EH (cell line): ENCODE results near the gene ATXN10.

Experiments used
- DNase-seq: peaks from one replicate; pipeline ENCODE4 v3.0.0-alpha.2; 2015; ENCODE audit warnings: low read depth

The ATXN10 gene

GRCh38 chr22:45877651-45878050, 206.0 kb downstream of the ATXN10 start:
- no peak for DNase-seq

DNA sequence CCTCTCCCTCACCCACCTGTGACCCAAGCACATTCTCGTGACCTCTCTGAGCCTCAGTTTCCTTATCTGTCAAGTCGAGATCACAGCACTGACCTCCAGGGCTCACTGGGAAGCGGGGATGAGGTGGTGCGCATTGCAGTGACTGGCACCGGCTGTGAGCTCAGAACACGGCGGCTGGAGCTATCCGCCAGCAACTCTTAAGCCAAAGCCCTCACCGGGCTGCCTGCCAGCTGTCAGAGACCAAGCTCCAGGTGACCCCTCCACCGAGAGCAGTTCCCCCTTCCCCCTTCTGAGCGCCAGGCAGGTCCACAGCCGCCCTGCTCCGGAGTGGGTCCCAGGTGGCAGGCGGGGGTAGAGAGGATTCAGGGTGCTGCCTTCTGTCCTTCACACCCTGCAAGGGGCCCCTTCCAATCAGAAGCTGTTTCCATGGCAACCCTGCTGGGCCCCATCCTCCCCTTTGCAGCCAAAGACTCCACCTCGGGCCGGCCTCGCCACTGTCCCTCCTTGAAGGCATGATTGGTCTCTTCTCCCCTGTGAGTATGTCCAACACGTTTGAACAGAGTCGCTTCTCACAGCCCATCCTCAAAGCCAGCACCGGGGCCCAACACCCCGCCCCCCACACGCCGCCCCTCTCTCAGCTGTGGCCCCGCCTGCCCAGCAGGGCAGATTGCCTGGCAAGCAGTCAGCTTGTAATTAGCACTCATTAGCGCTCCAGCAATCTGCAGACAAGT, 206.6 kb downstream of the ATXN10 start:
- no peak for DNase-seq

- no peak for DNase-seq
Observed at GRCh38 chr22:45878901-45879551, 207.4 kb downstream of the ATXN10 start.

DNA sequence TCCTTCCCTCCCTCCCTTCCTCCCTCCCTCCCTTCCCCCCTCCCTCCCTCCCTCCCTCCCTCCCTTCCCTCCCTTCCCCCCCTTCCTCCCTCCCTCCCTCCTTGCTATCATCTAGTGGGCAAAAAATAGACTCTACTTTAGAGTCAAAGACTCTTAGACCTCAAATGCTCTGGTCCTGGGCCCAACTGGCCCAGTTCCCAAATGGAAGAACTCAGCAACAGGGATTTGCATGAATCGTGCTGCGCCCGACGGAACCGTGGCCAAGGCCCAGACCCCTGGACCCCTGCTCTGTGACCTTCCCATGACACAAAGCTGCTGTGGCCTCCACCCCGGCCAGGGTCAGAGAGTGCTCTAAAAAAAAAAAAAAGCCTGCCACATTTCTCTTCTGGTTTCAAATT, 207.9 kb downstream of the ATXN10 start:
- DNase-seq, result no peak

DNA sequence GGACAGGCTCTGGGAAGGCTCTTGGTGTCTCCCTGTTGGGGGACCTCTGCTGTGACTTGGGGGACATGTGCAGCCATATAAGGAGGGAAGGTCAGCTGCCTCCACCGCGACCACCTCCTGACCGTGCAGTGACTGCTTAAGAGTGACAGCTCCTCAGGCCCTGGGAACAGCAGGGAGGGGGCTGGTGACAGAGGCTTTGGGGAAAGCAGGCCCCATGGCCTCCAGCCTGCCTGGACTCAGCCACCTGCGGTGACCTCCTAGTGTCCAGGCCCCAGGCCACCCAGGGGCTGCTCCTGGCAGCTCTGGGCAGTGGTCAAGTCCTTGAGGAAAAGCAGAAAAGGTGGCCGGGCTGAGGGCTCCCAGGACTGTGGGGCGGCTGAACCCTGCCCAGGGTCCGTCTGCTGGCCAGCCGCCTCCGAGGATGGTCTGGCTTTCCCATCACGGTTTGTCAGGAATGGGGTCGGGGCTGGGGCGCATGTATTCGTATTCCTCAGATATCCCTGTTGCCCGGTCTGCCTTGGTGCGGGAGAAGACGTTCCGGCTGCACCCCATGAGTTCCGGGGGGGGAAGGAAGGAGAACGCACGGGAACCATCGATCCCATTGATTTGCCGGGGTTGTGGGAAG, 208.6 kb downstream of the ATXN10 start:
- DNase-seq, result no peak

DNA sequence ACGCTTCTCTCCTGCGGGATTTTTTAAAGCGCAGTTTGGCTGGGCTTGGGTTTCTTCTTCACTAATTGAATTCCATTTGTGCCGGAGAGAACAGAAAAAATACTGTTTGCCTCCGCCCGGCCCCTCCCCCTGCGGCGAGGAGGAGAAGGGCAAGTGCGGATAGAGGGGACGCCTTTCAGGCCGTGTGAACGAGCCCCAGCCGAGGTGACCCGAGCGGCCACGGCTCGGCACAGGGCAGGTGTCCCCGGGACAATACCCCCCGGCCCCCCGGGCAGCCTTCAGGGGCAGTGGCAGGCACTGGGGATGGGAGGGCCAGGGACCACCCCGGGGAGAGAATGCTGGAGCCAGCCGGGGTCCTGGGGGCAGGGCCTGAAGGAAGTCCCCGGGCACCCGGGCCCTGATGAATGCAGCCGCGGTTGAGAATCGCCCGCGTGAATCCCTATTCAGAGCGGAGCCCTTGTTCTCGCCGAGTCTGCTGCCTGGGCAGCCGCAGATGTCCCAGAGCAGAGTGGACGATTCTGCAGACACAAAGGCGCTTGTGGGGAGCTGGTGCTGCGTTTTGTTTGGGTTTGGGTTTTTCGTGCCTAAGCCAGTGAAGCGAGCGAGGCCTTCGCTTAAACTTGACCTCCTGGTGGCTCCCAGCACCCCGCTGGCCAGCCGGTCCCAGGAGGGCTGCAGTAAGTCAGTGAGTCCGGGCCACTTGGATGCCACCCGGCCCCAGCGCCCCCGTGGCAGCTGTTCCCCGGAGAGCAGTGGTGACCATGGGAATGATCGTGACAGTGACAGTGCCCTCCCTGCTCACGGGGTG, 209.3 kb downstream of the ATXN10 start:
- DNase-seq, result no peak

- DNase-seq, result no peak
Observed at GRCh38 chr22:45881524-45881875, 209.9 kb downstream of the ATXN10 start.

GRCh38 chr22:45882881-45883810, 211.5 kb downstream of the ATXN10 start:
- DNase-seq, result no peak

DNA sequence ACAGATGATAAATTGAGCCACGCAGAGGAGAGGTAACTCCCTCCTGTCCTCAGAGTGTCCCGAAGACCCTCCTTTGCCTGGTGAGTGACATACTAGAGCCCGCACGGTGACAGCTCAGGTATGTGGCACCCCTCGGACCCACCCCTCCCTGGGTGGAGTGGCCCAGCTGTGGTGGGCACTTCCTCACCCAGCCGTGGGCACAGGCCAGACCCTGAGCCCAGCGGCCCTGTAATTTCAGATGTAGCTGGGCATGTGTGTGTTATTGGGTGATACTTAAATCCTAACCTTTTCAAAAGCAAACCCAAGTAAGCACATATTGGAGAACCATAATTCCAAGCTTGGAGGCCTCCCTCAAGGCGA, 212.2 kb downstream of the ATXN10 start:
- no peak for DNase-seq

DNA sequence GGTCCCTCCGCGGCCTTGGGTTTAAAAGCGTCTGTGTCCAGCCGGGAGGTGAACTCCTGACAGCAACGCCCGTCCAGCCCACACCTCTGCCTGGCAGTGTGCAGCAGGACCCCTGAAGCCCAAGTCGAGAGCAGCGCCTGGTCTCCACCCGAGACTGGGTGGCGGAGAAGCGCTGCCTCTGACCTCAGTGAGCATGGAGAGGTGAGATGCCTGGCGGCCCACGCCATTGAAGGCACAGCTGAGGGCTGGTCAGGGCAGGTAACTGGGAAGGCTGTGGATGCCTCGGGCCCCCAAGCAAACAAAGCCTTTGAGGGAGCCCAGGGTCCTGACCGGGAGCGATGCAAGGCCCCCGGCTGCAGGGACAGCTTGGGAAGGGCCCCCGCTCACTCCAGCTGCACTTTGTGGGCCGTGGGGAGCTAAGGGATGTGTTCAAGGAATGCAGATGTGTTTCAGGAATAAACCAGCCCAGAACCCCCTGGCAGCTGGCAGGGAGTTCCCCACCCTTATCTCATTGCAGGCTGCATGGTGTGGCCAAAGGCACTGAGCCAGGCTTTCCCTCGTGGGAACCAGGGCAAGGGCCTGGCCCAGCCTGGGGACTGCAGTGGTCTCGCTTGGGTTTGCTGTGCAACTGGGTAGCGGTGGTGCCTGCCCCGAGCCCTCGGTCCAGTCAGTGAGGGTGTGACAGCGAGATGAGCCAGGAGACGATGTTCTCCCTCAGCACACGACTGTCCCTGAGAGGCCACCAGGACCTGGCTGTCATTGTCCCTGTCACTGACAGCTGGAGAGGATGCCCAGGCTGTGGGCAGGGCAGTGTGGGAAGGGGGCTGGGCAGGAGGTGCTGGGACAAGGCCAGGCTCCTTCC, 212.8 kb downstream of the ATXN10 start:
- no peak for DNase-seq

- no peak for DNase-seq
Observed at GRCh38 chr22:45885171-45885840, 213.7 kb downstream of the ATXN10 start.

GRCh38 chr22:45885941-45886395, 214.3 kb downstream of the ATXN10 start:
- DNase-seq, result no peak

DNA sequence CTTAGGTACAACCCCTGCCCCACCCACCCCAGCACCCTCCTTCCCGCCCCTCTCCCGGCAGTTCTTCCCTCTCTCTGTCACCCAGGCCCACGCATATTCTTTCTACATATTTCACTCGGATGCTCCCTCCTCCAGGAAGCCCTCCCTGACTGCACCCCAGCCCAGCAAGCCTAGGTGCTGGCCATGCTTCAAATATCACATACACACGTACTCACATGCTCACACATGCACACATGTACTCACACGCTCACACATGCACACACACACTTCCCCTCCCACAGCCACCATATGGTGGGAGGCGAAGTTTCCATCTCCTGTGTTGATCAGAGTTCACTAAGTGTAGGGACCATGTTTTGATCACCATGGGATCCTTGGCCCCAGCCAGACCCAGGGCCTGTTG, 214.9 kb downstream of the ATXN10 start:
- no peak for DNase-seq

DNA sequence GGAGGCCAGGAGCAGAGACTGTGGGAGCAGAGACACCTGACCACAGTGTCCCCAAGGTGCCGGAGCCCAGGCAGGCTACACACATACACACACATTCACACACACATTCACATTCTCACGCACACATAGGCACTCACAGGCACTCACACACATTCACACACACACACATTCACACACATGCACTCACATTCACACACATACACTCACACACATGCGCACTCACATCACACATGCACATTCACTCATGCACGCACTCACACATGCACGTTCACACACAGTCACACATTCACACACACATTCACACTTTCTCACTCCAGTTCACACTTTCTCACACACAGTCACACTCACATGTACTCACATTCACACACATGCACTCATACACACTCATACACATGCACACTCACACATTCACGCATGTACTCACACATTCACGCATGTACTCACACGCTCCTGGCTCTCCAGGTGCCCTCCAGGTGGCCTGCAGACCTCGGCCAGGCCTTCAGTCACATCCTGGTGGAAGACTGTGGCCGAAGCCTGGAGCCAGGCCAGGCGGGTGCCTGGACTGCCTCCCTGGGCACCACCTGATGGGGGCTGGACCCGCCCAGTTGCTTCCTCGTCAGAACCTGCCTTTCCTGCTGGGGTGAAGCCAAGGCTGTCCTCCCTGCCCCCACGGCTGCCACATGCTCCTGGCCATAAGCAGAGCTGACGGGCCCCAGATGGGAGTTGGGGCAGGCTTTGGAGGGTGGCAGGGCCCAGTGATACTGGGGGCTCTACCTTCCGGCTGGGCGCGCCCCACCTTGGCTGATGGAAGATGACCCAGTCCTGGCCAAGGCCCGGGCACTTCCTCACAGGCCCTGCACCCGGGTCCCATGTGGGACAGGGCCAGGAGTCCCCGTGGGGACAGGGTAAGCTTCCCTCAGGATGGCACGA, 215.8 kb downstream of the ATXN10 start:
- no peak for DNase-seq

DNA sequence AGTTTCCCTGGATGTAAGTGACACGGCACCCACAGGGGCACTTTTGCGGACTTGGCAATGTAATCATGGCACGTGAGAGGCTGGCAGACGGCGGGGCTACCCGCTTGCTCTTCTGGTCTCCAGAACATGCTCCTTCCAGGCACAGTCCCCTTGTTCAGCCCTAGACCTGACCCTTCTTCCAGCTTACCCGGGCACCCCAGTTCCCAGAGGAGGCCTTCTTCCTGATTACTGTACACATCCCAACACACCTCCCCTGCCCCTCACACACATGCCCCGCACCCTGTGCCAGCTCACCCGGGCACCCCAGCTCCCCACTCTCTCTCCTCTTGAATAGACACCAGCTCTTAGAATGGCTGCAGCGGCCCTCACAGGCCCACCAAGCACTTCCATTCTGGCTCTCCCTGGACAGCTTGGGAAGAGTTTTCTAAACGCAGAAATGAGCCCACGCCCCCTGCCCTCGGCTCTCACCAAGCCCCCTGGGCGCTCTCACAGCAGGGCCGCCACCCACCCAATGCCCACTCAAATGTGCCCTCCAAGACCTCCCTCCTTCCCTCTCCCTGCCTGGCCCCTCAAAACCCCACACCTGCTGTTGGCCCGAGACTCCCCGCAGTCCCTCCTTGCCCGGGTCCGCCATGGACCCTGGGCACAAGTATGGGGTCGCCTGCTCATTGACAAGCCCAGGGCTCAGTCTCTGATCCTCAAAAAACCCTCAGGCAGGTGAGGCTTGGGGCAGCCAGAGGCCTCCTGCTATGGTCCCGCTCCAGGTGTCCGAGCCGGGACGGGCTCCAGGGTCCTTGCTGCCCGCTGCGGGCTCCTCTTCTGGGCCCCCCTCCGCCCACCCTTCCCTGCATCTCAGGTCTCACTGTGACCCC, 216.8 kb downstream of the ATXN10 start:
- DNase-seq, result no peak

GRCh38 chr22:45889093-45889538, 217.5 kb downstream of the ATXN10 start:
- DNase-seq, result no peak

- no peak for DNase-seq
Observed at GRCh38 chr22:45889539-45890350, 218.1 kb downstream of the ATXN10 start.
